ENCODE data around the gene DNLZ. TPM values are rescaled to one million over a fixed set of nuclear protein-coding genes. Genes with fewer than 3 reads are reported as not detected.
A peak's percentile ranks its signal among the peaks of the same experiment; 100 is the strongest.
"Not testable (repeated sequence)": the region's sequence is repeated elsewhere in the genome, so short reads cannot be mapped to it uniquely, and the experiment has no call there.

Gene DNLZ
- total RNA-seq, 1 experiment from 2014 or later, result 20.2 TPM

DNA sequence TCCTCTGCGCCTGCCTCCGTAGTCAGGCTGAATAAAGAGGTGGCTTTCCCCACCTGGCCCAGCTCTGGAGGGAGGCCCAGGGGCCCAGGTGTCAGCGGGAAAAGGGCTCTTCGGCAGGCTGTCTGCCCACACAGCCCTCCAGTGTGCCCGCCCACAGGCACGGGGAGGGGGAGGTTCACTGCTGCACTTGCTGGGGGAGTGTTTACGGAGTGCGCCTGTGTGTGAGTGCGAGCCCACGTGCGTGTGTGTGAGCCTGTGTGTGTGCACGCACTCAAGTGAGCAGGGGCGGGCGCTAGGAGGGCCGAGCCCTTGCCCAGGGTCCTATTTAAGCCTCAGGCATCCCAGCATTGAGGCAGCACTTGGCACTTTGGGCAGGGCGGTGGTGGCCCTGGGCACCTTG, 10.9 kb downstream of the DNLZ start:
- DNase-seq, result peak; percentile 81
- Histone ChIP-seq H3K4me3 (ENCODE audit: insufficient read depth, low read depth, low read length) (no peak overlapping the region), H3K27me3 (ENCODE audit: control insufficient read depth, insufficient read depth, low read length) (no peaks in the 10 kb centered on the region), H3K36me3 (replicated peaks; ENCODE audit: control insufficient read depth, insufficient read depth, low read length) (no peaks in the 10 kb centered on the region)

DNA sequence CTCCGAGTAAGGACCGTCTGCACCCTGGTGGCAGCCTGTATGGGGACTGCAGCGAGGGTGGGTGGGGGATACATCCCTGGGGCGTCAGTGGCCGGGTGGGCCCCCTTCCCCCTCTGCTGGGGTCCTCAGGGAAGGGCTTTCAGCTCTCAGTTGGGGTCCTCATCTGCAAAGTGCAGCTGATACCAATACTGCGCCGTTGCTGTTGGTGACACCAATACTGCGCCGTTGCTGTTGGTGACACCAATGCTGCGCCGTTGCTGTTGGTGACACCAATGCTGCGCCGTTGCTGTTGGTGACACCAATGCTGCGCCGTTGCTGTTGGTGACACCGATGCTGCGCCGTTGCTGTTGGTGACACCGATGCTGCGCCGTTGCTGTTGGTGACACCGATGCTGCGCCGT, 11.7 kb downstream of the DNLZ start:
- DNase-seq; H3K4me3 ChIP-seq (ENCODE audit: insufficient read depth, low read depth, low read length); H3K27me3 ChIP-seq (ENCODE audit: control insufficient read depth, insufficient read depth, low read length); H3K36me3 ChIP-seq (replicated peaks; ENCODE audit: control insufficient read depth, insufficient read depth, low read length): not testable (repeated sequence)

- Histone ChIP-seq H3K36me3 (replicated peaks; ENCODE audit: control insufficient read depth, insufficient read depth, low read length) (no peaks in the 10 kb centered on the region), H3K4me3 (ENCODE audit: insufficient read depth, low read depth, low read length) (no peak overlapping the region), H3K27me3 (ENCODE audit: control insufficient read depth, insufficient read depth, low read length) (no peaks in the 10 kb centered on the region)
- DNase-seq, result no peak
These were observed 12.2 kb downstream of the DNLZ start for GRCh38 chr9:136351252-136351800.

DNA sequence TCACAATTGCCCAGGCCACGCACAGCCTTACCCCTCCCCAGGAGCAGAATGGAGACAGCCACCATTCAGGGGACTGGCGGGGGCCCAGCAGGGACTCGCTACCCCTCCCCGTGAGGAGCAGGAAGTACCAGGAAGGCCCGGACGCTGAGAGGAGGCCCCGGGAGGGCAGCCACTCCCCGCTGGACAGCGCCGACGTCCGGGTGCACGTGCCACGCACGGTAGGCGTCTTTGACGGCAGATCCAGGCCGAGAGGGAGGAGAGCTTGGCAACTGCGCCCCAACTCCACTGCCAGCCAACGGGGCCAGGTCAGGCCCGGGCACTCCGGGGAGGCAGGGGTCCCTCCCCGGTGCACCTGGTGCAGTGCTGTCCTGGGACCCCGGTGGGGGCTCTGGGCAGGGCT, 14.0 kb downstream of the DNLZ start:
- H3K36me3 ChIP-seq (replicated peaks; ENCODE audit: control insufficient read depth, insufficient read depth, low read length), result no peaks in the 10 kb centered on the region
- H3K27me3 ChIP-seq (ENCODE audit: control insufficient read depth, insufficient read depth, low read length), result no peaks in the 10 kb centered on the region
- DNase-seq, result no peak
- H3K4me3 ChIP-seq (ENCODE audit: insufficient read depth, low read depth, low read length), result no peak overlapping the region

GRCh38 chr9:136348691-136349090, 14.9 kb downstream of the DNLZ start:
- H3K36me3 ChIP-seq (replicated peaks; ENCODE audit: control insufficient read depth, insufficient read depth, low read length), result no peaks in the 10 kb centered on the region
- H3K27me3 ChIP-seq (ENCODE audit: control insufficient read depth, insufficient read depth, low read length), result no peaks in the 10 kb centered on the region
- no peak for DNase-seq
- no peak overlapping the region for H3K4me3 ChIP-seq (ENCODE audit: insufficient read depth, low read depth, low read length)

- H3K27me3 ChIP-seq (ENCODE audit: control insufficient read depth, insufficient read depth, low read length), result no peaks in the 10 kb centered on the region
- H3K4me3 ChIP-seq (ENCODE audit: insufficient read depth, low read depth, low read length), result no peak overlapping the region
- no peak for DNase-seq
- no peaks in the 10 kb centered on the region for H3K36me3 ChIP-seq (replicated peaks; ENCODE audit: control insufficient read depth, insufficient read depth, low read length)
These were observed 15.9 kb downstream of the DNLZ start for GRCh38 chr9:136347472-136348256.

DNA sequence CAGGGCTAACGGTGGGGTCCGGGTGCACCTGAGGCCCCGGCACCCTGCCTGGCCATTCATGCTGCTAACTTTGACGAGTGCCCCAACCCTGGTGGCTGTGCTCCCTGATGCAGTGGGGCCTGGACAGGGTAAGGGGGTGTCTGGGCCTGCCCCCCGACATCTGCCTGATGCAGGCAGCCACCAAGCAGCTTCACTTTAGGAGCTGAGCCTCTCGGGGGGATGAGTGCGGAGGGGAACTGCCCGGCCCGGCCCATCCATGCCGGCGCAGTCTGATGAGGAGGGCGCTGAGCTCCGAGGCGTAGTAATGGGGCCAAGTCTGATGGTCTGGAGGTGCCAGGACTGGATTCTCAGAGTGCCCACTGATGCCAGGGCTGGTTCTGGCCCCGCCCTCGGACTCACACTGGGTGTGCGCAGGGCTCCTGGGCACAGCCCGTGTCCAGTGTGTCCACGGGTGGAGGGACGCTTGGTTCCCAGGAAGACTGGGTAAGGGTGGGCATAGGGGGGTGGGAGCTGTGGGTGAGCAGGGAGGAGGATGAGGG, 16.5 kb downstream of the DNLZ start:
- no peaks in the 10 kb centered on the region for H3K36me3 ChIP-seq (replicated peaks; ENCODE audit: control insufficient read depth, insufficient read depth, low read length)
- DNase-seq, result no peak
- no peak overlapping the region for H3K4me3 ChIP-seq (ENCODE audit: insufficient read depth, low read depth, low read length)
- no peaks in the 10 kb centered on the region for H3K27me3 ChIP-seq (ENCODE audit: control insufficient read depth, insufficient read depth, low read length)

GRCh38 chr9:136346157-136346481, 17.4 kb downstream of the DNLZ start:
- Histone ChIP-seq H3K4me3 (ENCODE audit: insufficient read depth, low read depth, low read length) (no peak overlapping the region), H3K27me3 (ENCODE audit: control insufficient read depth, insufficient read depth, low read length) (no peaks in the 10 kb centered on the region), H3K36me3 (replicated peaks; ENCODE audit: control insufficient read depth, insufficient read depth, low read length) (no peaks in the 10 kb centered on the region)
- DNase-seq, result no peak

DNA sequence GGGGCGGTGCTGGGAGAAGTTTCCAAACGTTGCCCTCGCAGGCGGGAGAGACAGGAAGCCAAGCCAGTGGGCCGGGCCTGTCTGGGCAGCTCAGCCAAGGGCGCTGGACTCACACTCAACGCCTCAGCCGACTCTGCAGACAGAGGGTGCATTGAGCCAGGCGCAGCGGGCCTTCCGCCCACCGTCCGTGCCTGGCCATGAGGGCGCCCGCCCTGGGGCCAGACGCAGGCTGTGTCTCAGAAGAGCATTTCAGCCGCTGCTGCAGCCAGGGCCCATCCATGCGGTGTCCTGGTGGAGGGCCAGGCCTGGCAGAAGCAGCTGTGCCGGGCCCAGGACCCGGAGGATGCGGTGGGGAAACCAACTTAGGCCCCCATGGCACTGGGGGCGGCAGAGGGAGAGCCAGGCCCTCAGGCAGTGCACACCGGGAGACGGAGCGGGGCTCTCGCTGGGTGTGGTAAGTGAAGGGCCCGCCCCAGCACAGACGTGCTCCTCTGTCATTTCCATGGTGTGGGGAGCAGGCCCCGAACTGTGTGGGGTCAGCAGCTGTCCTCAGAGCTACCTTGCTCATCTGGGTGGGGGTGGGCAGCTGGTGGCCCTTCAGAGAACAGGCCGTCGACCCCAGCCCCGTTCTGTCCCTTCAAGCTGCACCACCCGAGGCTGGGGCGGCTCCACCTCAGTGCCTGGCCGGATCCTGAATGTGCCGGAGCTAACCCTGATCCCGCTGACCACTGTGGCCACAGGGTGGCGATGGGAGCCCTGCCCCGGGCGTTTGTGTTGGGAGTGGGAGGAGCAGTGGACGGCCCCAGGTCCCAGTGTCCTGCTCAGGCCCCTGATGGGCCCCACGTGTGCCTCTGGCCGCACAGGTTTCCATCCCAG, 18.0 kb downstream of the DNLZ start:
- Histone ChIP-seq H3K27me3 (ENCODE audit: control insufficient read depth, insufficient read depth, low read length) (no peaks in the 10 kb centered on the region), H3K36me3 (replicated peaks; ENCODE audit: control insufficient read depth, insufficient read depth, low read length) (no peaks in the 10 kb centered on the region), H3K4me3 (ENCODE audit: insufficient read depth, low read depth, low read length) (no peak overlapping the region)
- DNase-seq, result peak; percentile 91

GRCh38 chr9:136344544-136345280, 18.8 kb downstream of the DNLZ start:
- H3K27me3 ChIP-seq (ENCODE audit: control insufficient read depth, insufficient read depth, low read length), result no peaks in the 10 kb centered on the region
- no peak overlapping the region for H3K4me3 ChIP-seq (ENCODE audit: insufficient read depth, low read depth, low read length)
- no peaks in the 10 kb centered on the region for H3K36me3 ChIP-seq (replicated peaks; ENCODE audit: control insufficient read depth, insufficient read depth, low read length)
- DNase-seq, result no peak

DNA sequence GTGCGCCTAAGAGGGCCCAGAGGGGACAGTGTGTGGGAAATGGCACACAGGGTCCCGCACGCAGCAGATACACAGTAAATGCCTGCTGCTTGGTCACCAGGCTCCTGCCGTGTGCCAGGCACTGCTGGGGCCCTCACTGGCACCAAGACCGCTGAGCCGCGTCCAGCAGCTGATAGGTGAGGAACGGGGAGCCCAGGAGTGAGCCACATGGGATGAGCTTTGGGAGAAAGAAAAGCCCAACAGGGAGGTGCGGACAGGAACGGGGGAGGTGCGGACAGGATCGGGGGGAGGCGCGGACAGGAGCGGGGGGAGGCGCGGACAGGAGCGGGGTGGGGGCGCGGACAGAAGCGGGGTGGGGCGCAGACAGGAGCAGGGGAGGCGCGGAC, 19.7 kb downstream of the DNLZ start:
- H3K36me3 ChIP-seq (replicated peaks; ENCODE audit: control insufficient read depth, insufficient read depth, low read length), result no peaks in the 10 kb centered on the region
- DNase-seq, result no peak
- H3K27me3 ChIP-seq (ENCODE audit: control insufficient read depth, insufficient read depth, low read length), result no peaks in the 10 kb centered on the region
- no peak overlapping the region for H3K4me3 ChIP-seq (ENCODE audit: insufficient read depth, low read depth, low read length)

DNA sequence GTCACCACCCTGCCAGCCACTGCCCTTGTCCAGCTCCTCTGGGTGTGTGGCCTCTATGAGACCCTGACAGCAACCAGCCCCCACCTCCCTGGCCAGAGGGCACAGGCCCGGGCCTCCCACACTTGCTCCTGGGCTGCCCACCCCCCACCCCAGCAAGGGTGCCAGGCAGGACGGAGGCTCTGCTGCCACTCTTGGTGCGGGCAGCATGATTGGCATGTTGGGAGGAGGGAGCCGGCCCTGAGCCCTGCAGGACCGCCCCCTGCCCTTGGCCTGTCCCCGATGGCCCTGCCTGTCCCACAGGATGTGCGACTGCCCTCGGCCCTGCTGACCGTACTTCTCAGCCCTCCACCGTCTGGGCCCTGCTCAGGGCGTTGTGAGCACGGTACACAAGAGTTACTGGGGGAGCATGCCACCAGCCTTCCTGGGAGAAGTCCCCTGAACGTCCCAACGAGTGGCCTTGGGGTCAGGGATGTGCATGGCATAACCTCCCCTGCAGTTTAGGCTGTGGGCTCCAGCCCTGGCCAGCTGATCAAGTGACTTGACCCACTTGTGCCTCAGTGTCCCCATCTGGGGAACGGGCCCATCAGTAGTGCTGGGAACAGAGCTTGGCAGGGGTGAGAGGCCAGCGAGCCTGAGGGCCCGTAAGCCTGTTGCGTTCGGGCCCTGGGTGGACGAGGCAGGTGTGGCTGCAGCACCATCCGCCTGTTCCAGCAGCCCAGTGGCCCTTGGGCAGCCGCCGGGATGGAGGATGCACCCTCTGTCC, 20.2 kb downstream of the DNLZ start:
- Histone ChIP-seq H3K27me3 (ENCODE audit: control insufficient read depth, insufficient read depth, low read length) (no peaks in the 10 kb centered on the region), H3K4me3 (ENCODE audit: insufficient read depth, low read depth, low read length) (no peak overlapping the region), H3K36me3 (replicated peaks; ENCODE audit: control insufficient read depth, insufficient read depth, low read length) (no peaks in the 10 kb centered on the region)
- DNase-seq, result peak; percentile 83

DNA sequence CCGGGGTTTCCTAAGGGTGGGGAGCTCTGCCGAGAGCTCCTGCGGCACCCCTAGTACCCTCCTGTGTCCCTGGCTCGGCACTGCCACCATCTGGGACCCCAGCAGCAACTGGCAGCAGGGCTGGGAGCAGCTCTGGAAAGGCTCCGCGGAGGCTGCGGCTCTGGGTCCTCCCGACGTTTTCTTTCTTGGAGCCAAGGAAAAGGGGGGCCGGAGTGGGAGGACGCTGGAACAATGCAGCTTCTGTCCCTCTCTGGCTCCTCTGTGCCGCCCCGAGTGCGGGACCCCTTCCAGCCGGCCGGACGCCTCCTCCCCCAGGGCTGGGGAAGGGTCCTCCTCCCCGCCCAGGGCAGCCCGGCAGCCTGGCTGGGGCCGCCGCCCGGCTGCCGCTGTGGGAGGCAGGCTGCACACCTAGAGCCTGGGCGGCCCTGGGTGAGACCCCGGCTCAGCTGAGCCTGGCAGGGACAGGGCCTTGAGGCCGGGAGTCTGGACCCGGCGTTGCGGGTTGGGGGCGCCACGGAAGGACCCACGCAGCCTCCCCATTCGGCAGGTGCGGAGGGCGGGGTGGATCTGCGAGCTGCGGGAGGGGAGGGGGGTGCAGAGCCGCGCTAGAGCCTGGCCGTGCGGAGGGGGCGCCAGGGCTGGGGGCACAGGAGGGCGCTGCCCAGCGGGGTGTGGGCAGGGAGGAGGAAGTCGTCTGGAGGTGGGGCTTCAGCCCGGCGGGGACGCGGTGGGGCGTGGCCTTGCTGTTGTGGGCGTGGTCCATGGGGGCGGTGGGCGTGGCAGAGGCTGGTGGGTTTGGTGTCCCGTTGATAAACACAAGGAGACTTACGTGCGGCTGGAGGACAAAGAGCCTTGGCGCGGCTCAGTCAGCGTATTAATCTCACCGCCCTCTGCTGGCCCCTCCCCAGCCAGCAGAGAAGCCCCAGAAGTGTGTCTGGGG, 21.1 kb downstream of the DNLZ start:
- peak overlapping the region; percentile 42 for H3K4me3 ChIP-seq (ENCODE audit: insufficient read depth, low read depth, low read length)
- H3K27me3 ChIP-seq (ENCODE audit: control insufficient read depth, insufficient read depth, low read length), result no peaks in the 10 kb centered on the region
- DNase-seq, result peak; percentile 99
- no peaks in the 10 kb centered on the region for H3K36me3 ChIP-seq (replicated peaks; ENCODE audit: control insufficient read depth, insufficient read depth, low read length)

Measured in H7 (cell line).